ENCODE measurements around the gene PRR5L.

- TF ChIP-seq POLR2A (IDR thresholded peaks at IDR 0.05; ENCODE audit: low read length) (no peak), GATA1 (IDR thresholded peaks at IDR 0.05; ENCODE audit: low read depth, low read length) (no peak)
Measured at GRCh38 chr11:36436589-36436988, 140.5 kb downstream of the PRR5L start.

Data from erythroblast (primary cell).